SK-N-SH treated with all-trans-retinoic acid at 6 μM for 48 hours (cell line): ENCODE measurements around the gene ERGIC1.

ENCODE experiments used
- BACH2 ChIP-seq: fragments of 250-450 bp; sonication (Bioruptor Pico); IDR thresholded peaks from 2 replicates; pipeline ENCODE4 v1.9.0; 2021; ENCODE audit warnings: mild to moderate bottlenecking, borderline replicate concordance
- TF ChIP-seq, protein P1 (sequence below): fragments of 250-450 bp; sonication (Bioruptor Pico); IDR thresholded peaks from 2 replicates; pipeline ENCODE4 v1.8.0; 2020; ENCODE audit warnings: mild to moderate bottlenecking, moderate library complexity, borderline replicate concordance

DNA sequence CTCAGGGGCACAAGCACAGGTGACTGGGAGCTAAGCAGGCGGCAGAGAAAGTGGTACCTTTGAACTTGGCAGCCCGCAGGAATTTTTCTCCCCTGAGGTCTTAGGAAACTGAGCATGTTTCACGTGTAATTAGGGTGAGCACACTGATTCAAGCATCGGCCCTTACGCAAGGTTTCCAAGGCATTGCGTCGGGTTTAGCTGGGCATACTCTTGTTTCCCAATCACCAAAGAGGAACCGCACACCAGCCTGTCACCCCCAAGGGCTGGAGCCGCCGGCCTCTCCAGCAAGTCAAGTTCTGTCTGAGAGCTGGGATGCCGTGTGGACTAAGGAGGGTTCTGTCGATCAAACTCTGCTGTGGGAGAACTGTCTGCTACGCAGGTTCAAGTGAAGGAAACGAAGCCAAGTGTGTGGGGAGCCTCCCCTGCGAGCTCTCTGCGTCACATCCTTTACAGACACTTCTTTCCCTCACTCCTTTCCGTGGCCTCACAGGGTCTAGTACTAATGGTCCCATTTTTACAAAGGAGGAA is 53.0 kb downstream of the ERGIC1 start:
- TF ChIP-seq BACH2 (CRISPR knock-in tag): no peak
- TF ChIP-seq, protein P1, sequence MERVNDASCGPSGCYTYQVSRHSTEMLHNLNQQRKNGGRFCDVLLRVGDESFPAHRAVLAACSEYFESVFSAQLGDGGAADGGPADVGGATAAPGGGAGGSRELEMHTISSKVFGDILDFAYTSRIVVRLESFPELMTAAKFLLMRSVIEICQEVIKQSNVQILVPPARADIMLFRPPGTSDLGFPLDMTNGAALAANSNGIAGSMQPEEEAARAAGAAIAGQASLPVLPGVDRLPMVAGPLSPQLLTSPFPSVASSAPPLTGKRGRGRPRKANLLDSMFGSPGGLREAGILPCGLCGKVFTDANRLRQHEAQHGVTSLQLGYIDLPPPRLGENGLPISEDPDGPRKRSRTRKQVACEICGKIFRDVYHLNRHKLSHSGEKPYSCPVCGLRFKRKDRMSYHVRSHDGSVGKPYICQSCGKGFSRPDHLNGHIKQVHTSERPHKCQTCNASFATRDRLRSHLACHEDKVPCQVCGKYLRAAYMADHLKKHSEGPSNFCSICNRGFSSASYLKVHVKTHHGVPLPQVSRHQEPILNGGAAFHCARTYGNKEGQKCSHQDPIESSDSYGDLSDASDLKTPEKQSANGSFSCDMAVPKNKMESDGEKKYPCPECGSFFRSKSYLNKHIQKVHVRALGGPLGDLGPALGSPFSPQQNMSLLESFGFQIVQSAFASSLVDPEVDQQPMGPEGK (CRISPR knock-in tag): no peak
